ENCODE measurements around the gene NEGR1.

GRCh38 chr1:71645015-71645414, 637.3 kb downstream of the NEGR1 start:
- TF ChIP-seq EZH2 (IDR thresholded peaks at IDR 0.05) (no peak), REST (IDR thresholded peaks at IDR 0.05; ENCODE audit: low read depth) (no peak), MAX (IDR thresholded peaks at IDR 0.05) (no peak), POLR2AphosphoS5 (IDR thresholded peaks at IDR 0.05; ENCODE audit: low read depth, low read length) (no peak), CTCF (IDR thresholded peaks at IDR 0.05 in 2 of 3, conservative IDR thresholded peaks at IDR 0.05 in 1 of 3; ENCODE audit: borderline replicate concordance in 1 of 3, insufficient read depth in 1 of 3, low read depth in 2 of 3, low read length in 2 of 3) (no peak), TCF7L2 (IDR thresholded peaks at IDR 0.05; ENCODE audit: borderline replicate concordance, extremely low read depth, insufficient read depth, insufficient read length) (no peak), ZBTB33 (IDR thresholded peaks at IDR 0.05; ENCODE audit: extremely low read depth, insufficient replicate concordance, low read length) (no peak), RAD21 (IDR thresholded peaks at IDR 0.05; ENCODE audit: low read depth) (no peak), YY1 (IDR thresholded peaks at IDR 0.05; ENCODE audit: extremely low read depth, insufficient replicate concordance, low read depth, low read length) (no peak)
